Breast epithelium (tissue), 3 donors: ENCODE results near the gene ARL3.

Experiments
- POLR2A ChIP-seq: fragments of 450-650 bp; IDR thresholded peaks from one replicate; pipeline ENCODE4 v1.6.1; 2016; ENCODE audit warnings: antibody characterized with exemption, mild to moderate bottlenecking, moderate library complexity
- POLR2AphosphoS5 ChIP-seq, 3 donors: sonication (generic); formaldehyde crosslinking; IDR thresholded peaks; one replicate each; pipeline ENCODE4 v1.6.1; 2017; ENCODE audit warnings: antibody characterized with exemption in 3 of 3
- TF ChIP-seq, protein P1 (sequence below), 3 donors: fragments of 450-650 bp; IDR thresholded peaks; one replicate each; pipeline ENCODE4 v1.5.1; 2016 to 2017; ENCODE audit warnings: antibody characterized with exemption in 3 of 3, mild to moderate bottlenecking in 3 of 3, moderate library complexity in 3 of 3

DNA sequence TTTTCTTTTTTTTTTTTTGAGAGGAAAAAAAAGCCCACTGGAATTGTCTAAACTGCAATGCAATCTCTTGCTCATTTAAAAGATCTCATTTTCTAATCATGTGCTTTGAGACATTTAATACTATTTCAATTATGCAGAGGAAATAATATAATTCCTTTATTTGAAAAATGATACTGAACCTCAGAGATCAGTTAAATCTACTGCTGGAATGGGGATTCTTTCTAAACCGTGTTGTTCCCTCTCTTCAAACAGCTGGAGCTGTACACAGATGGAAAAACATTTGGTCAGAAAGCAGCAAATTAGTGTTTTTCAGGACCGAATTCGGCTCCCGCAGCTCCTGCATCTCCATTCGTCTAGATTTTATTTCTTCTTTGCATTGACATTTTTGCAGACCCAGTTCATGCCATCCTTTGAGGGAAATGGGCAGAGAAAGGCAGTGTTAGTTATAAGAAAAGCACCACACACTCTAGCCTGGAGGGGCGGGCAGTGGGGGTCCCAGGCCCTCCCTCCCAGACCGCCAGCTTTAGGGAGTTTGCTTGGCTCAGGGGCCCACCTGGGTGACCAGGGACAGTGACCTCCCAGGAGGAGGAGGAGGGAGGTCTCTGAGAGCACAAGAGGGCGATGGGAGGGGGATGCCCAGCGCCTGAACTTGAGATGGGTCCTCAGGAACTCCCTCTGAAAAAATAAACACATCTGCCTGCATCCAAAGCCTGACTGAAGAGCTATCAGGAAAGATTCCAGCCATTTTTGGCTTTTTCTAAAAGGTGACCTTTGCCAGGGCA is 37.5 kb downstream of the ARL3 start:
- TF ChIP-seq POLR2A: no peak
- no peak for TF ChIP-seq POLR2AphosphoS5 (IDR thresholded peaks at IDR 0.05)
- TF ChIP-seq, protein P1, sequence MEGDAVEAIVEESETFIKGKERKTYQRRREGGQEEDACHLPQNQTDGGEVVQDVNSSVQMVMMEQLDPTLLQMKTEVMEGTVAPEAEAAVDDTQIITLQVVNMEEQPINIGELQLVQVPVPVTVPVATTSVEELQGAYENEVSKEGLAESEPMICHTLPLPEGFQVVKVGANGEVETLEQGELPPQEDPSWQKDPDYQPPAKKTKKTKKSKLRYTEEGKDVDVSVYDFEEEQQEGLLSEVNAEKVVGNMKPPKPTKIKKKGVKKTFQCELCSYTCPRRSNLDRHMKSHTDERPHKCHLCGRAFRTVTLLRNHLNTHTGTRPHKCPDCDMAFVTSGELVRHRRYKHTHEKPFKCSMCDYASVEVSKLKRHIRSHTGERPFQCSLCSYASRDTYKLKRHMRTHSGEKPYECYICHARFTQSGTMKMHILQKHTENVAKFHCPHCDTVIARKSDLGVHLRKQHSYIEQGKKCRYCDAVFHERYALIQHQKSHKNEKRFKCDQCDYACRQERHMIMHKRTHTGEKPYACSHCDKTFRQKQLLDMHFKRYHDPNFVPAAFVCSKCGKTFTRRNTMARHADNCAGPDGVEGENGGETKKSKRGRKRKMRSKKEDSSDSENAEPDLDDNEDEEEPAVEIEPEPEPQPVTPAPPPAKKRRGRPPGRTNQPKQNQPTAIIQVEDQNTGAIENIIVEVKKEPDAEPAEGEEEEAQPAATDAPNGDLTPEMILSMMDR (IDR thresholded peaks at IDR 0.05): no peak
